Measurements from ENCODE around the gene ZNF774.
"Not testable (repeated sequence)": the region's sequence is repeated elsewhere in the genome, so short reads cannot be mapped to it uniquely, and the experiment has no call there.

ZNF774 gene

GRCh38 chr15:90343302-90343790, 8.7 kb upstream of the ZNF774 start:
- no peak overlapping the region for H3K9ac ChIP-seq (ENCODE audit: low read length)
- H3K27ac ChIP-seq (ENCODE audit: low read length, poor library complexity, severe bottlenecking) = no peak overlapping the region
- no peak overlapping the region for H4K91ac ChIP-seq (ENCODE audit: low read length)
- H3K79me1 ChIP-seq (replicated peaks; ENCODE audit: low read length, poor library complexity, severe bottlenecking) = no peaks in the 10 kb centered on the region
- no peak overlapping the region for H3K4me3 ChIP-seq (ENCODE audit: insufficient read depth in 1 of 2, low read depth in 1 of 2, low read length in 2 of 2)
- H3K9me3 ChIP-seq (ENCODE audit: control insufficient read depth, low read length) = no peaks in the 10 kb centered on the region
- H3K4me1 ChIP-seq (ENCODE audit: control insufficient read depth, insufficient read depth, low read depth, low read length) = no peaks in the 10 kb centered on the region
- H2BK15ac ChIP-seq (ENCODE audit: low read depth, poor library complexity, severe bottlenecking) = no peak overlapping the region
- H4K8ac ChIP-seq (ENCODE audit: low read length) = no peak overlapping the region
- no peak overlapping the region for H2BK12ac ChIP-seq (ENCODE audit: low read length in 2 of 2)
- no peak overlapping the region for H3K23ac ChIP-seq (ENCODE audit: low read length in 2 of 2)
- H3K27me3 ChIP-seq (ENCODE audit: control insufficient read depth in 1 of 2, insufficient read depth in 1 of 2, low read length in 2 of 2) = no peaks in the 10 kb centered on the region
- no peak overlapping the region for H2AFZ ChIP-seq (ENCODE audit: low read depth, low read length)
- no peak overlapping the region for H3K18ac ChIP-seq (ENCODE audit: low read depth in 1 of 2, low read length in 2 of 2)
- peak; percentile 38 for DNase-seq
- H3K14ac ChIP-seq (ENCODE audit: low read length in 2 of 2) = no peak overlapping the region
- H3K36me3 ChIP-seq (ENCODE audit: control insufficient read depth in 1 of 2, insufficient read depth in 2 of 2, low read depth in 1 of 2, low read length in 2 of 2) = no peaks in the 10 kb centered on the region
- WGBS = 67% methylated on average over 5 of the region's 5 CpGs
- no peak overlapping the region for H2AK5ac ChIP-seq (ENCODE audit: low read length, severe bottlenecking)
- no peak overlapping the region for H3K4me2 ChIP-seq (ENCODE audit: low read length, poor library complexity, severe bottlenecking)
- H2BK120ac ChIP-seq (ENCODE audit: low read depth, low read length) = no peak overlapping the region
- no peak overlapping the region for H3K4ac ChIP-seq (ENCODE audit: low read depth in 1 of 2, low read length in 2 of 2)
- H2BK5ac ChIP-seq (ENCODE audit: low read depth, low read length, poor library complexity, severe bottlenecking) = no peak overlapping the region

GRCh38 chr15:90344662-90345061, 7.4 kb upstream of the ZNF774 start:
- Histone ChIP-seq H3K18ac (ENCODE audit: low read depth in 1 of 2, low read length in 2 of 2) (no peak overlapping the region), H3K79me1 (replicated peaks; ENCODE audit: low read length, poor library complexity, severe bottlenecking) (no peaks in the 10 kb centered on the region), H4K91ac (ENCODE audit: low read length) (no peak overlapping the region), H3K23ac (ENCODE audit: low read length in 2 of 2) (no peak overlapping the region), H4K8ac (ENCODE audit: low read length) (no peak overlapping the region), H3K9ac (ENCODE audit: low read length) (no peak overlapping the region), H3K4me1 (ENCODE audit: control insufficient read depth, insufficient read depth, low read depth, low read length) (no peaks in the 10 kb centered on the region), H3K36me3 (ENCODE audit: control insufficient read depth in 1 of 2, insufficient read depth in 2 of 2, low read depth in 1 of 2, low read length in 2 of 2) (no peaks in the 10 kb centered on the region), H3K4ac (ENCODE audit: low read depth in 1 of 2, low read length in 2 of 2) (no peak overlapping the region), H3K14ac (ENCODE audit: low read length in 2 of 2) (no peak overlapping the region), H3K4me2 (ENCODE audit: low read length, poor library complexity, severe bottlenecking) (no peak overlapping the region), H2BK120ac (ENCODE audit: low read depth, low read length) (no peak overlapping the region), H3K27me3 (ENCODE audit: control insufficient read depth in 1 of 2, insufficient read depth in 1 of 2, low read length in 2 of 2) (no peaks in the 10 kb centered on the region), H2BK15ac (ENCODE audit: low read depth, poor library complexity, severe bottlenecking) (no peak overlapping the region), H3K27ac (ENCODE audit: low read length, poor library complexity, severe bottlenecking) (no peak overlapping the region), H3K4me3 (ENCODE audit: insufficient read depth in 1 of 2, low read depth in 1 of 2, low read length in 2 of 2) (no peak overlapping the region), H3K9me3 (ENCODE audit: control insufficient read depth, low read length) (no peaks in the 10 kb centered on the region), H2AK5ac (ENCODE audit: low read length, severe bottlenecking) (no peak overlapping the region), H2BK12ac (ENCODE audit: low read length in 2 of 2) (no peak overlapping the region), H2BK5ac (ENCODE audit: low read depth, low read length, poor library complexity, severe bottlenecking) (no peak overlapping the region), H2AFZ (ENCODE audit: low read depth, low read length) (no peak overlapping the region)
- no peak for DNase-seq
- 80% methylated on average over 1 of the region's 1 CpG for whole genome bisulfite sequencing

DNA sequence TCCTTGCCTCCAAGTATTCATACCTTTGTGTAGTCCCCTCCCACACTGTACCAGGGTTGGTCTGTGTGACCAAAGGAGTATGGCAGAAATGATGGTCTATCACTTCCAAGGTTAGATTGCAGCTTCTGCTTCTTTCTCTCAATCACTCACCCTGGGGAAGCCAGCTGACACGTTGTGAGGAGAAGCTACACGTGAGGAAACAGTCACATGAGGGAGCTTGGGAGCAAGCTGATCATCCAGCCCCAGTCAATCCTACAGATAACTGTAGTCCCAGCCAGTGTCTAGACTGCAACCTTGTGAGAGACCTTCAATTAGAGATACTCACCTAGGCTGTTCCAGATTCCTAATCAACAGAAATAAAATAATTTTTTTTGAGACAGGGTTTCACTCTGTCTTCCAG, 6.2 kb upstream of the ZNF774 start:
- H3K4me2 ChIP-seq (ENCODE audit: low read length, poor library complexity, severe bottlenecking) = no peak overlapping the region

GRCh38 chr15:90347431-90348065, 4.5 kb upstream of the ZNF774 start:
- not testable (repeated sequence) for H3K27me3 ChIP-seq (ENCODE audit: control insufficient read depth in 1 of 2, insufficient read depth in 1 of 2, low read length in 2 of 2); H3K14ac ChIP-seq (ENCODE audit: low read length in 2 of 2); H3K4me2 ChIP-seq (ENCODE audit: low read length, poor library complexity, severe bottlenecking); H3K79me1 ChIP-seq (replicated peaks; ENCODE audit: low read length, poor library complexity, severe bottlenecking); H2BK12ac ChIP-seq (ENCODE audit: low read length in 2 of 2); H3K36me3 ChIP-seq (ENCODE audit: control insufficient read depth in 1 of 2, insufficient read depth in 2 of 2, low read depth in 1 of 2, low read length in 2 of 2); H4K8ac ChIP-seq (ENCODE audit: low read length); H3K4ac ChIP-seq (ENCODE audit: low read depth in 1 of 2, low read length in 2 of 2); H3K4me3 ChIP-seq (ENCODE audit: insufficient read depth in 1 of 2, low read depth in 1 of 2, low read length in 2 of 2); H2AK5ac ChIP-seq (ENCODE audit: low read length, severe bottlenecking); H3K9me3 ChIP-seq (ENCODE audit: control insufficient read depth, low read length); H3K23ac ChIP-seq (ENCODE audit: low read length in 2 of 2); H2BK5ac ChIP-seq (ENCODE audit: low read depth, low read length, poor library complexity, severe bottlenecking); H2BK15ac ChIP-seq (ENCODE audit: low read depth, poor library complexity, severe bottlenecking); H3K27ac ChIP-seq (ENCODE audit: low read length, poor library complexity, severe bottlenecking); H4K91ac ChIP-seq (ENCODE audit: low read length); H3K18ac ChIP-seq (ENCODE audit: low read depth in 1 of 2, low read length in 2 of 2); H3K4me1 ChIP-seq (ENCODE audit: control insufficient read depth, insufficient read depth, low read depth, low read length); H2BK120ac ChIP-seq (ENCODE audit: low read depth, low read length); H3K9ac ChIP-seq (ENCODE audit: low read length); H2AFZ ChIP-seq (ENCODE audit: low read depth, low read length)
- DNase-seq = peak; percentile 23
- no CpG with 5 or more reads among the region's 1 CpG for WGBS

More for the DNA sequence above, 6.2 kb upstream of the ZNF774 start:
- no peak overlapping the region for H4K8ac ChIP-seq (ENCODE audit: low read length)
- H3K27ac ChIP-seq (ENCODE audit: low read length, poor library complexity, severe bottlenecking) = no peak overlapping the region
- H3K18ac ChIP-seq (ENCODE audit: low read depth in 1 of 2, low read length in 2 of 2) = no peak overlapping the region
- H2BK12ac ChIP-seq (ENCODE audit: low read length in 2 of 2) = no peak overlapping the region
- no peaks in the 10 kb centered on the region for H3K27me3 ChIP-seq (ENCODE audit: control insufficient read depth in 1 of 2, insufficient read depth in 1 of 2, low read length in 2 of 2)
- no peak for DNase-seq
- H3K9me3 ChIP-seq (ENCODE audit: control insufficient read depth, low read length) = no peaks in the 10 kb centered on the region
- no peak overlapping the region for H3K4ac ChIP-seq (ENCODE audit: low read depth in 1 of 2, low read length in 2 of 2)
- peak overlapping the region; percentile 18 for H4K91ac ChIP-seq (ENCODE audit: low read length)
- H3K23ac ChIP-seq (ENCODE audit: low read length in 2 of 2) = no peak overlapping the region
- H3K9ac ChIP-seq (ENCODE audit: low read length) = no peak overlapping the region
- no peak overlapping the region for H2BK15ac ChIP-seq (ENCODE audit: low read depth, poor library complexity, severe bottlenecking)
- WGBS = 18% methylated on average over 2 of the region's 2 CpGs
- H3K4me3 ChIP-seq (ENCODE audit: insufficient read depth in 1 of 2, low read depth in 1 of 2, low read length in 2 of 2) = no peak overlapping the region
- no peak overlapping the region for H2AFZ ChIP-seq (ENCODE audit: low read depth, low read length)
- H2BK5ac ChIP-seq (ENCODE audit: low read depth, low read length, poor library complexity, severe bottlenecking) = no peak overlapping the region
- H2AK5ac ChIP-seq (ENCODE audit: low read length, severe bottlenecking) = no peak overlapping the region
- no peaks in the 10 kb centered on the region for H3K36me3 ChIP-seq (ENCODE audit: control insufficient read depth in 1 of 2, insufficient read depth in 2 of 2, low read depth in 1 of 2, low read length in 2 of 2)
- H3K4me1 ChIP-seq (ENCODE audit: control insufficient read depth, insufficient read depth, low read depth, low read length) = no peaks in the 10 kb centered on the region
- H2BK120ac ChIP-seq (ENCODE audit: low read depth, low read length) = no peak overlapping the region
- H3K14ac ChIP-seq (ENCODE audit: low read length in 2 of 2) = no peak overlapping the region
- H3K79me1 ChIP-seq (replicated peaks; ENCODE audit: low read length, poor library complexity, severe bottlenecking) = no peaks in the 10 kb centered on the region

Data from mesenchymal stem cell (in vitro differentiated cells and primary cell).